Ovary (tissue), 9 donors: Measurements from ENCODE around the gene ARHGEF17. TPM values are rescaled to one million over a fixed set of nuclear protein-coding genes. Genes with fewer than 3 reads are reported as not detected.

Experiments
- DNase-seq, 5 donors: peaks; one replicate each; pipeline ENCODE4 v3.0.0-alpha.2; 2019 to 2020
- H3K27ac ChIP-seq, 2 donors: fragments of 200-600 bp; one replicate each; pipeline versions ENCODE4 v1.5.1 to v1.8.0; 2019 to 2022
- H3K27me3 ChIP-seq: fragments of 200-600 bp; one replicate; pipeline ENCODE4 v1.8.0; 2022
- H3K36me3 ChIP-seq: fragments of 200-600 bp; sonication (generic); one replicate; pipeline ENCODE4 v1.5.1; 2019
- H3K4me1 ChIP-seq: one replicate; pipeline ENCODE4 v1.8.1; 2013; ENCODE audit warnings: mild to moderate bottlenecking, moderate library complexity; ENCODE audit not compliant: insufficient read depth
- H3K4me3 ChIP-seq: fragments of 200-600 bp; sonication (generic); one replicate; pipeline ENCODE4 v1.5.1; 2017
- H3K9me3 ChIP-seq, 2 donors: fragments of 200-600 bp in 1 of 2; sonication (generic) in 1 of 2; one replicate each; pipeline versions ENCODE4 v1.5.1 to v1.8.1; 2013 to 2019; ENCODE audit warnings: mild to moderate bottlenecking in 1 of 2, moderate library complexity in 1 of 2
- CTCF ChIP-seq, 3 donors: fragments of 450-650 bp in 2 of 3; fragments of 200-600 bp in 1 of 3; IDR thresholded peaks; one replicate each; pipeline versions ENCODE4 v1.5.1 to v1.8.0; 2016 to 2022; ENCODE audit warnings: antibody characterized with exemption in 3 of 3, mild to moderate bottlenecking in 1 of 3
- EP300 ChIP-seq: sonication (generic); formaldehyde crosslinking; IDR thresholded peaks from one replicate; pipeline ENCODE4 v1.6.1; 2017; ENCODE audit warnings: antibody characterized with exemption
- POLR2A ChIP-seq: fragments of 450-650 bp; IDR thresholded peaks from one replicate; pipeline ENCODE4 v1.6.1; 2017; ENCODE audit warnings: antibody characterized with exemption, mild to moderate bottlenecking, moderate library complexity
- WGBS, 3 donors: extraction: QIAGEN DNeasy Blood & Tissue Kit in 1 of 3; methylation state at CpG; one replicate each; pipeline versions ENCODE4 v1.1.5 to v1.1.7; 2013 to 2017; 5-methylcytosine and 5-hydroxymethylcytosine counted together
- intact Hi-C, 4 donors: fragments of 100-400 bp; cut with DNase I; formaldehyde crosslinking; loops; one replicate each; pipeline versions ENCODE4 v1.11.0 to v1.15.1; 2022 to 2023
- polyA plus RNA-seq, 2 donors: library from polyadenylated mRNA; stranded (reverse); fragments of 200-250 nt in 1 of 2; fragments of 350-450 nt in 1 of 2; fragmentation: Illumina TruSeq in 1 of 2; extraction: RNeasy Lipid Tissue Mini Kit (QIAGEN cat#74804) in 1 of 2; gene quantifications; one replicate each; pipeline ENCODE4 v1.2.3, GENCODE V29; 2013 to 2014
- total RNA-seq, 7 donors: library from RNA; depleted of rRNA in 2 of 7; stranded (reverse); fragments of >200 nt in 2 of 7; fragmentation: NEBNext Ultra II Directional in 3 of 7; extraction: Animal tissue kit (Norgen Biotek cat#: 25700) in 3 of 7; gene quantifications; one replicate each; pipeline versions ENCODE4 v1.1.0 to v1.2.4, GENCODE V29; 2016 to 2023
- donor health status: DM: no; HTN: no; CAD: no; lungs with moderate emphysema.
- donor health status: DM: no; HTN: no; CAD: no.
- donor health status: Bipolar disorder and iron deficiency.
- donor health status: DM: yes; HTN: yes; CAD: no.
- donor health status: DM: no; HTN: no; CAD: no.
- donor health status: DM: yes; HTN: yes; CAD: no.

ARHGEF17 gene
- total and polyA plus RNA-seq, 9 donors: 21.0 to 83.8 (median 46.0) TPM

- H3K4me1 ChIP-seq: peaks cover 63% of the 10 kb centered on the region
- peak overlapping the region; percentile 8 for H3K4me3 ChIP-seq
- H3K9me3 ChIP-seq: no peaks in the 10 kb centered on the region
- 40 to 47% (median 43%) methylated on average over 11 of the region's 11 CpGs for WGBS, 3 donors
- peak in 1 of 5 donors; percentile 23 for DNase-seq
- TF ChIP-seq EP300 (no peak), POLR2A (no peak), CTCF (IDR thresholded peaks at IDR 0.05) (no peak)
- H3K27ac ChIP-seq: peak overlapping the region; percentile 52 to 59
- intact Hi-C loops: no loop called here
- no peaks in the 10 kb centered on the region for H3K27me3 ChIP-seq
- H3K36me3 ChIP-seq: no peaks in the 10 kb centered on the region
These were observed 6.3 kb downstream of the ARHGEF17 start for GRCh38 chr11:73314117-73314961.

GRCh38 chr11:73315293-73316020, 7.4 kb downstream of the ARHGEF17 start:
- Histone ChIP-seq H3K4me3 (no peak overlapping the region), H3K27me3 (no peaks in the 10 kb centered on the region), H3K4me1 (peaks cover 52% of the 10 kb centered on the region), H3K9me3 (no peaks in the 10 kb centered on the region), H3K36me3 (no peaks in the 10 kb centered on the region), H3K27ac (peak overlapping the region; percentile 47 to 59)
- TF ChIP-seq CTCF (IDR thresholded peaks at IDR 0.05) (no peak), POLR2A (no peak), EP300 (no peak)
- WGBS, 3 donors: 20 to 31% (median 30%) methylated on average over 9 of the region's 9 CpGs
- intact Hi-C loops: no loop called here
- peak in 1 of 5 donors; percentile 31 for DNase-seq

GRCh38 chr11:73316422-73316821, 8.3 kb downstream of the ARHGEF17 start:
- Histone ChIP-seq H3K27me3 (no peaks in the 10 kb centered on the region), H3K4me3 (no peak overlapping the region), H3K9me3 (no peaks in the 10 kb centered on the region), H3K27ac (peak overlapping the region in 1 of 2 donors; percentile 59), H3K4me1 (peaks cover 49% of the 10 kb centered on the region), H3K36me3 (no peaks in the 10 kb centered on the region)
- WGBS, 3 donors: 70 to 83% (median 78%) methylated on average over 1 of the region's 1 CpG
- TF ChIP-seq EP300 (no peak), CTCF (IDR thresholded peaks at IDR 0.05) (no peak), POLR2A (no peak)
- intact Hi-C loops: no loop called here
- no peak for DNase-seq

- TF ChIP-seq POLR2A (no peak), CTCF (IDR thresholded peaks at IDR 0.05) (no peak), EP300 (peak; percentile 13)
- 69 to 91% (median 71%) methylated on average over 4 of the region's 4 CpGs for WGBS, 3 donors
- H3K4me3 ChIP-seq: no peak overlapping the region
- peaks cover 48% of the 10 kb centered on the region for H3K4me1 ChIP-seq
- peak in 4 of 5 donors; percentile 53 to 77 (median 68) for DNase-seq
- intact Hi-C loops: no loop called here
- H3K9me3 ChIP-seq: no peaks in the 10 kb centered on the region
- H3K27ac ChIP-seq: peak overlapping the region in 1 of 2 donors; percentile 59
- no peaks in the 10 kb centered on the region for H3K36me3 ChIP-seq
- no peaks in the 10 kb centered on the region for H3K27me3 ChIP-seq
These were observed 9.3 kb downstream of the ARHGEF17 start for GRCh38 chr11:73317373-73317772.
